A549 (cell line): Measurements from ENCODE around the gene ANKRD13D. TPM values are rescaled to one million over a fixed set of nuclear protein-coding genes. Genes with fewer than 3 reads are reported as not detected.

ENCODE experiments used
- ATAC-seq, 2 experiments: fragments of 200-7000 bp in 1 of 2; fragments of >200 bp in 1 of 2; cut with Nextera tagmentation in 1 of 2; cut with Tn5 transposase in 1 of 2; 3 replicates each; pipeline versions ENCODE4 v1.8.0 to v1.9.1; 2018 to 2020; ENCODE audit warnings: mild to moderate bottlenecking in 1 of 2, moderate library complexity in 1 of 2
- CTCF ChIA-PET: fragments of 300-600 bp; sonication (Branson Sonifier 250); formaldehyde crosslinking; extraction: SDS; loops from one replicate; lab custom pipeline; 2021; ENCODE audit warnings: antibody characterized with exemption, inconsistent platforms; lab: Yijun Ruan, JAX
- POLR2A ChIA-PET: fragments of 350-600 bp; formaldehyde crosslinking; extraction: SDS; loops from one replicate; lab custom pipeline; 2021; ENCODE audit warnings: antibody characterized with exemption, inconsistent platforms; lab: Yijun Ruan, JAX
- DNase-seq, 2 experiments: peaks; one replicate each; pipeline versions ENCODE4 v3.0.0 to v3.0.0-alpha.2; 2011 to 2016; ENCODE audit warnings: low read depth in 1 of 2, low spot score in 1 of 2
- FAIRE-seq: peaks from 2 replicates; lab custom pipeline; 2011; peaks lifted over from hg19 to GRCh38; lab: Jason Lieb, UNC
- H3K27ac ChIP-seq, 2 experiments: fragments of >200 bp; sonication (Bioruptor Twin); formaldehyde crosslinking; 3 replicates each; pipeline ENCODE4 v1.5.1; 2016 to 2017
- H3K4me1 ChIP-seq: fragments of >200 bp; sonication (Bioruptor Twin); formaldehyde crosslinking; 3 replicates; pipeline ENCODE4 v1.6.1; 2016
- H3K4me2 ChIP-seq: fragments of >200 bp; sonication (Bioruptor Twin); formaldehyde crosslinking; 3 replicates; pipeline ENCODE4 v1.6.1; 2016
- H3K4me3 ChIP-seq: fragments of >200 bp; sonication (Bioruptor Twin); formaldehyde crosslinking; 3 replicates; pipeline ENCODE4 v1.5.1; 2016
- H3K9me3 ChIP-seq: fragments of >200 bp; sonication (Bioruptor Twin); formaldehyde crosslinking; 3 replicates; pipeline ENCODE4 v1.6.1; 2016
- CEBPB ChIP-seq, 2 experiments: fragments of >200 bp in 1 of 2; sonication (Bioruptor Twin) in 1 of 2; formaldehyde crosslinking in 1 of 2; IDR thresholded peaks; 2 replicates each; pipeline ENCODE4 v1.6.1; 2012 to 2016
- EHF ChIP-seq: fragments of 250-450 bp; sonication (Bioruptor Pico); IDR thresholded peaks from 2 replicates; pipeline ENCODE4 v1.5.0; 2020; ENCODE audit warnings: mild to moderate bottlenecking
- ESRRA ChIP-seq: fragments of 150-350 bp; IDR thresholded peaks from 2 replicates; pipeline ENCODE4 v1.6.1; 2014; ENCODE audit warnings: mild to moderate bottlenecking, low read length, borderline replicate concordance
- FOSB ChIP-seq: fragments of 250-450 bp; sonication (Bioruptor Pico); IDR thresholded peaks from 2 replicates; pipeline ENCODE4 v1.5.0; 2020; ENCODE audit warnings: mild to moderate bottlenecking, moderate library complexity
- HDAC2 ChIP-seq: fragments of 200-600 bp; sonication (generic); IDR thresholded peaks from 2 replicates; pipeline ENCODE4 v1.6.1; 2016
- HEYL ChIP-seq: fragments of 250-450 bp; sonication (Bioruptor Pico); IDR thresholded peaks from 2 replicates; pipeline ENCODE4 v1.8.0; 2021; ENCODE audit warnings: mild to moderate bottlenecking, moderate library complexity
- HOXA7 ChIP-seq: fragments of 250-450 bp; sonication (Bioruptor Pico); IDR thresholded peaks from 2 replicates; pipeline ENCODE4 v1.5.0; 2020; ENCODE audit warnings: mild to moderate bottlenecking, moderate library complexity
- HOXB13 ChIP-seq: fragments of 250-450 bp; sonication (Bioruptor Pico); IDR thresholded peaks from 2 replicates; pipeline ENCODE4 v1.5.0; 2020; ENCODE audit warnings: low read depth, mild to moderate bottlenecking, moderate library complexity
- JUN ChIP-seq, 2 experiments: fragments of >200 bp; sonication (Bioruptor Twin); formaldehyde crosslinking; IDR thresholded peaks; 2 replicates in 1 of 2; 3 replicates in 1 of 2; pipeline ENCODE4 v1.6.1; 2016 to 2017
- NFE2L2 ChIP-seq: fragments of 150-350 bp; conservative IDR thresholded peaks from 2 replicates; pipeline ENCODE4 v1.6.1; 2014; ENCODE audit warnings: low read length
- NR3C1 ChIP-seq: fragments of >200 bp; sonication (Bioruptor Twin); formaldehyde crosslinking; IDR thresholded peaks from 3 replicates; pipeline ENCODE4 v1.6.1; 2017
- POLR2AphosphoS2 ChIP-seq: conservative IDR thresholded peaks from 2 replicates; pipeline ENCODE4 v1.6.1; 2012; ENCODE audit warnings: low read length, improper control_type of control experiment, inconsistent platforms
- RARB ChIP-seq: fragments of 250-450 bp; sonication (Bioruptor Pico); IDR thresholded peaks from 2 replicates; pipeline ENCODE4 v1.8.0; 2021; ENCODE audit warnings: mild to moderate bottlenecking, moderate library complexity
- RFX5 ChIP-seq: fragments of 450-650 bp; IDR thresholded peaks from 2 replicates; pipeline ENCODE4 v1.7.1; 2014; ENCODE audit warnings: antibody characterized with exemption, mild to moderate bottlenecking, moderate library complexity
- TFCP2L1 ChIP-seq: fragments of 250-450 bp; sonication (Bioruptor Pico); IDR thresholded peaks from 2 replicates; pipeline ENCODE4 v1.5.0; 2021; ENCODE audit warnings: mild to moderate bottlenecking
- TP53 ChIP-seq: fragments of 250-450 bp; sonication (Bioruptor Pico); IDR thresholded peaks from 2 replicates; pipeline ENCODE4 v1.5.0; 2021; ENCODE audit warnings: mild to moderate bottlenecking, moderate library complexity
- ZC3H11A ChIP-seq: fragments of 450-650 bp; IDR thresholded peaks from 2 replicates; pipeline ENCODE4 v1.6.1; 2014; ENCODE audit warnings: antibody characterized with exemption, mild to moderate bottlenecking
- WGBS: methylation state at CpG from one replicate; pipeline ENCODE4 v1.1.6; 2017; ENCODE audit errors: missing lambda C conversion rate; 5-methylcytosine and 5-hydroxymethylcytosine counted together
- polyA plus RNA-seq, 4 experiments: library from polyadenylated mRNA; depleted of rRNA in 3 of 4; stranded (reverse); fragments of >200 nt; fragmentation: RNase III in 1 of 4; extraction: RNeasy Plus Mini Kit Qiagen cat#74134 plus additional on column Dnase treatment in 1 of 4; gene quantifications; 2 replicates in 3 of 4; 3 replicates in 1 of 4; pipeline ENCODE4 v1.2.3, GENCODE V29; 2011 to 2017
- TF ChIP-seq, protein P1 (sequence below): IDR thresholded peaks from 2 replicates; pipeline ENCODE4 v1.6.1; 2012
- TF ChIP-seq, protein P2 (sequence below): fragments of 250-450 bp; sonication (Bioruptor Pico); IDR thresholded peaks from 2 replicates; pipeline ENCODE4 v1.5.0; 2021; ENCODE audit warnings: mild to moderate bottlenecking, moderate library complexity, borderline replicate concordance
- TF ChIP-seq, protein P3 (sequence below): fragments of >200 bp; sonication (Bioruptor Twin); formaldehyde crosslinking; IDR thresholded peaks from 3 replicates; pipeline ENCODE4 v1.5.1; 2016

ANKRD13D gene
- polyA plus RNA-seq, 2 of the 4 experiments (the other 2 are of a cell fraction) = 17.0 to 24.2 TPM

DNA sequence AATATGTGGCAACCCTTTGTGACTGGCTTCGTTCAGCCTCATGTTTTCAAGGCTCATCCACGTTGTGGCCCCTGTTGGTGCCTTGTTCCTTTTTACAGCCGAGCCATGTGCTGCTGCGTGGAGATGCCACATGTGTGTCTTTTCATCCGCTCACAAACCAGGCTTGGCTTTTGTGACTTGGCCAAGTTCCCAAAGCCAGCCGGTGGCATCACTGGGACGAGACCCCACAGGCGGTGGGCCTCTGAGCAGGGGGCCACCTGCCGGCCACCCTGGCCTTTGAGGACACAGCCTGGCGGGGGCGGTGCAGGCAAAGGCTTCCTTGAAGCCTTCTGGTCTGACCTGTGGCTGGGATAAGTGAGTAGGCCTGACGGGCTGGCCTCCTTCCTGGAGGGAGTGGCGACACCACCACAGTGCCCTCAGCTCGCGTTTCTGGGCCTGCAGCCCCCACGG, 12.3 kb upstream of the ANKRD13D start:
- Histone ChIP-seq H3K4me3 (no peak overlapping the region), H3K9me3 (no peaks in the 10 kb centered on the region), H3K27ac (peak overlapping the region in 1 of 2 experiments; percentile 67; a peak in 2 of 6 replicates), H3K4me1 (peaks cover 4% of the 10 kb centered on the region; the same call in 1 of the 3 replicates), H3K4me2 (0 out of 3 replicates have a peak overlapping the region, but pooled peaks have one; percentile 17)
- ATAC-seq (peak in 1 of 2 experiments; percentile 17; a peak in 1 of 6 replicates), FAIRE-seq (no peak), DNase-seq (no peak)
- ChIA-PET CTCF (interaction anchor here (1.0 to 3.8 kb wide), 4 partner anchors 12 to 41 kb away, joined by 3 to 20 read pairs (median 6); no protein-coding TSS in a partner anchor), POLR2A (no interaction called here)
- WGBS = 83% methylated on average over 16 of the region's 16 CpGs
- TF ChIP-seq ESRRA (no peak), RARB (CRISPR knock-in tag) (no peak), HOXB13 (CRISPR knock-in tag) (no peak), HEYL (CRISPR knock-in tag) (no peak), HDAC2 (no peak), TFCP2L1 (CRISPR knock-in tag) (no peak), ZC3H11A (no peak), HOXA7 (CRISPR knock-in tag) (no peak), NR3C1 (no peak), POLR2AphosphoS2 (no peak), RFX5 (no peak), FOSB (CRISPR knock-in tag) (no peak), NFE2L2 (no peak)
- TF ChIP-seq, protein P1, sequence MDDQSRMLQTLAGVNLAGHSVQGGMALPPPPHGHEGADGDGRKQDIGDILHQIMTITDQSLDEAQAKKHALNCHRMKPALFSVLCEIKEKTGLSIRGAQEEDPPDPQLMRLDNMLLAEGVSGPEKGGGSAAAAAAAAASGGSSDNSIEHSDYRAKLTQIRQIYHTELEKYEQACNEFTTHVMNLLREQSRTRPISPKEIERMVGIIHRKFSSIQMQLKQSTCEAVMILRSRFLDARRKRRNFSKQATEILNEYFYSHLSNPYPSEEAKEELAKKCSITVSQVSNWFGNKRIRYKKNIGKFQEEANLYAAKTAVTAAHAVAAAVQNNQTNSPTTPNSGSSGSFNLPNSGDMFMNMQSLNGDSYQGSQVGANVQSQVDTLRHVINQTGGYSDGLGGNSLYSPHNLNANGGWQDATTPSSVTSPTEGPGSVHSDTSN = no peak
- TF ChIP-seq, protein P2, sequence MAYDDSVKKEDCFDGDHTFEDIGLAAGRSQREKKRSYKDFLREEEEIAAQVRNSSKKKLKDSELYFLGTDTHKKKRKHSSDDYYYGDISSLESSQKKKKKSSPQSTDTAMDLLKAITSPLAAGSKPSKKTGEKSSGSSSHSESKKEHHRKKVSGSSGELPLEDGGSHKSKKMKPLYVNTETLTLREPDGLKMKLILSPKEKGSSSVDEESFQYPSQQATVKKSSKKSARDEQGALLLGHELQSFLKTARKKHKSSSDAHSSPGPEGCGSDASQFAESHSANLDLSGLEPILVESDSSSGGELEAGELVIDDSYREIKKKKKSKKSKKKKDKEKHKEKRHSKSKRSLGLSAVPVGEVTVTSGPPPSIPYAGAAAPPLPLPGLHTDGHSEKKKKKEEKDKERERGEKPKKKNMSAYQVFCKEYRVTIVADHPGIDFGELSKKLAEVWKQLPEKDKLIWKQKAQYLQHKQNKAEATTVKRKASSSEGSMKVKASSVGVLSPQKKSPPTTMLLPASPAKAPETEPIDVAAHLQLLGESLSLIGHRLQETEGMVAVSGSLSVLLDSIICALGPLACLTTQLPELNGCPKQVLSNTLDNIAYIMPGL (CRISPR knock-in tag) = no peak
- TF ChIP-seq, protein P3, sequence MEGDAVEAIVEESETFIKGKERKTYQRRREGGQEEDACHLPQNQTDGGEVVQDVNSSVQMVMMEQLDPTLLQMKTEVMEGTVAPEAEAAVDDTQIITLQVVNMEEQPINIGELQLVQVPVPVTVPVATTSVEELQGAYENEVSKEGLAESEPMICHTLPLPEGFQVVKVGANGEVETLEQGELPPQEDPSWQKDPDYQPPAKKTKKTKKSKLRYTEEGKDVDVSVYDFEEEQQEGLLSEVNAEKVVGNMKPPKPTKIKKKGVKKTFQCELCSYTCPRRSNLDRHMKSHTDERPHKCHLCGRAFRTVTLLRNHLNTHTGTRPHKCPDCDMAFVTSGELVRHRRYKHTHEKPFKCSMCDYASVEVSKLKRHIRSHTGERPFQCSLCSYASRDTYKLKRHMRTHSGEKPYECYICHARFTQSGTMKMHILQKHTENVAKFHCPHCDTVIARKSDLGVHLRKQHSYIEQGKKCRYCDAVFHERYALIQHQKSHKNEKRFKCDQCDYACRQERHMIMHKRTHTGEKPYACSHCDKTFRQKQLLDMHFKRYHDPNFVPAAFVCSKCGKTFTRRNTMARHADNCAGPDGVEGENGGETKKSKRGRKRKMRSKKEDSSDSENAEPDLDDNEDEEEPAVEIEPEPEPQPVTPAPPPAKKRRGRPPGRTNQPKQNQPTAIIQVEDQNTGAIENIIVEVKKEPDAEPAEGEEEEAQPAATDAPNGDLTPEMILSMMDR = no peak
- TF ChIP-seq, all 56 proteins: peak for 0

DNA sequence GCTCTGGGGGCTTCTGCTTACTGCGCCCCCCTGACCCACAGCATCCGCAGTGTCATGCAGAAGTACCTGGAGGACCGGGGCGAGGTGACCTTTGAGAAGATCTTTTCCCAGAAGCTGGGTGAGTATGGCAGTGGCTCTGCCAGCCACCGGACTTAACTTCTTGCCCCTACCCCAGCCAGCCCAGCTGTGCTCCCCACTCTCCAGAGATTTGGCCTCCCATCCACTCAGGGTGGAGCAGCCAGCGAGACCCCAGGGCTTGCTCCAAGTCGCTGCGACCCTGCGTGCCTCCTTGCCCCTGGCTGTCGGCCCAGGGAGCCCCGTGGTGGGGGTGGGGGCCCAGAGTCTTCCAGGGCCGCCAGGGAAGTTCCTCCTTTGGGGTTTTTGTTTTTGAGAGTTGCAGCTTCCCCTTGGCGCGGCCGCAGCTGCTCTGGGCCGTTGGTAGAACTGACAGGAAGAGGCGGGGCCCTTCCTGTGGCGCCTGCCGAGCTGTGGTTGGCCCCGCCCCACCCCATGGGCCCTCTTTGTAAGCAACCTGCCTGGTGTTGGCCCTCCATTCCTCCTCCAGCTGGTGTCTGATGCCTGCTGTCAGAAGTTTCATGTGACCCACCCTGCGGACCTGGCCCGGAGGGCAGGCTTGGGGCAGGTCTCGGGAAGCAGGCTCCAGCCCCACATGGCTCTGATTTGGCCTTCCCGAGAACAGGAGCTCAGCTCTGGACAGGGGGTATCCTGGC, 11.7 kb upstream of the ANKRD13D start:
- peak overlapping the region; percentile 17; the same call in 1 of the 3 replicates for H3K4me2 ChIP-seq
- peak overlapping the region in 1 of 2 experiments; percentile 67; a peak in 3 of 6 replicates for H3K27ac ChIP-seq
- POLR2A ChIA-PET = no interaction called here
- FAIRE-seq (no peak), DNase-seq (no peak), ATAC-seq (peak in 1 of 2 experiments; percentile 45; a peak in 3 of 6 replicates)
- no peak for TF ChIP-seq TP53
- no peak for TF ChIP-seq JUN (IDR thresholded peaks at IDR 0.05)
- TF ChIP-seq, protein P1 = no peak
- TF ChIP-seq EHF (CRISPR knock-in tag) = no peak
- TF ChIP-seq NR3C1 = no peak
- no peak for TF ChIP-seq CEBPB (IDR thresholded peaks at IDR 0.05)
- no peak for TF ChIP-seq ZC3H11A
- H3K4me1 ChIP-seq = peaks cover 4% of the 10 kb centered on the region; the same call in 1 of the 3 replicates
- CTCF ChIA-PET = interaction anchor here (0.9 to 3.8 kb wide), 6 partner anchors 9 to 196 kb away, joined by 3 to 20 read pairs (median 4); no protein-coding TSS in a partner anchor
- H3K4me3 ChIP-seq = no peak overlapping the region
- no peaks in the 10 kb centered on the region for H3K9me3 ChIP-seq
- 71% methylated on average over 18 of the region's 24 CpGs for WGBS
